K562 (cell line): ENCODE results near the gene UQCRH. TPM values are rescaled to one million over a fixed set of nuclear protein-coding genes. Genes with fewer than 3 reads are reported as not detected.

ENCODE experiments used
- CEBPG ChIP-seq, 3 experiments: fragments of 200-800 bp in 1 of 3; sonication (Bioruptor generic) in 1 of 3; sonication (generic) in 1 of 3; formaldehyde crosslinking in 1 of 3; IDR thresholded peaks in 2 of 3; conservative IDR thresholded peaks in 1 of 3; 2 replicates each; pipeline versions ENCODE4 v1.6.1 to v1.8.0; 2016 to 2022; ENCODE audit warnings: missing compliant biosample characterization in 2 of 3, missing genetic modification characterization in 2 of 3, mild to moderate bottlenecking in 1 of 3, missing genetic modification reagents in 1 of 3
- FOXP1 ChIP-seq: sonication (generic); formaldehyde crosslinking; IDR thresholded peaks from 2 replicates; pipeline ENCODE4 v1.8.0; 2022; ENCODE audit warnings: mild to moderate bottlenecking, missing genetic modification reagents
- HMGN3 ChIP-seq: IDR thresholded peaks from 2 replicates; pipeline ENCODE4 v1.6.1; 2011; ENCODE audit warnings: borderline replicate concordance, low read depth, mild to moderate bottlenecking, mixed read lengths, low read length; ENCODE audit not compliant: insufficient read length; ENCODE audit errors: extremely low read depth
- MECOM ChIP-seq: fragments of 250-450 bp; sonication (Bioruptor Pico); IDR thresholded peaks from 2 replicates; pipeline ENCODE4 v1.8.0; 2022; ENCODE audit warnings: inconsistent platforms
- NFRKB ChIP-seq: fragments of 450-650 bp; IDR thresholded peaks from 2 replicates; pipeline ENCODE4 v1.6.1; 2016; ENCODE audit warnings: low read depth
- RBM22 ChIP-seq: fragments of 200-400 bp; formaldehyde crosslinking; IDR thresholded peaks from 2 replicates; pipeline ENCODE4 v1.6.1; 2018; ENCODE audit warnings: low read length, low read depth; ENCODE audit not compliant: poor library complexity, severe bottlenecking
- SAFB ChIP-seq: fragments of 200-400 bp; formaldehyde crosslinking; IDR thresholded peaks from 2 replicates; pipeline ENCODE4 v1.6.1; 2017; ENCODE audit warnings: low read depth, low read length, borderline replicate concordance
- ZBTB12 ChIP-seq: fragments of 250-450 bp; sonication (Bioruptor Pico); IDR thresholded peaks from 2 replicates; pipeline ENCODE4 v1.4.0; 2020
- ZBTB2 ChIP-seq: fragments of 450-650 bp; IDR thresholded peaks from 2 replicates; pipeline ENCODE4 v1.6.1; 2016; ENCODE audit warnings: antibody characterized with exemption
- ZBTB40 ChIP-seq, 2 experiments: fragments of 450-650 bp in 1 of 2; sonication (generic) in 1 of 2; formaldehyde crosslinking in 1 of 2; IDR thresholded peaks; 2 replicates each; pipeline versions ENCODE4 v1.7.1 to v1.9.0; 2016 to 2022; ENCODE audit warnings: inconsistent platforms in 1 of 2, mild to moderate bottlenecking in 1 of 2, missing genetic modification reagents in 1 of 2
- ZNF395 ChIP-seq: fragments of 200-800 bp; sonication (Bioruptor generic); IDR thresholded peaks from 2 replicates; pipeline ENCODE4 v1.6.1; 2017; ENCODE audit warnings: missing genetic modification characterization, missing compliant biosample characterization
- ZNF445 ChIP-seq: fragments of 250-450 bp; sonication (Bioruptor Pico); IDR thresholded peaks from 2 replicates; pipeline ENCODE4 v1.4.0; 2020; ENCODE audit warnings: low read depth, mild to moderate bottlenecking, moderate library complexity
- polyA plus RNA-seq, 8 experiments: library from polyadenylated mRNA; depleted of rRNA in 4 of 8; stranded (reverse) in 5 of 8; unstranded in 3 of 8; fragments of >200 nt; fragmentation: Nextera tagmentation in 2 of 8; fragmentation: Illumina TruSeq in 1 of 8; extraction: Ambion mirVana in 2 of 8; extraction: Trizol in 1 of 8; gene quantifications; 2 replicates each; pipeline versions ENCODE4 v1.2.1 to v1.2.3, GENCODE V29; 2011 to 2014; ENCODE audit warnings: inconsistent platforms in 1 of 8, missing spikeins in 1 of 8
- total RNA-seq, 7 experiments: library from RNA; depleted of rRNA in 6 of 7; stranded (reverse); fragments of >200 nt in 6 of 7; fragmentation: Illumina TruSeq in 2 of 7; extraction: Trizol in 2 of 7; gene quantifications; 2 replicates each; pipeline versions ENCODE4 v1.2.1 to v1.2.3, GENCODE V29; 2011 to 2021; ENCODE audit warnings: low replicate concordance in 1 of 7

UQCRH gene
- total and polyA plus RNA-seq, 9 of the 15 experiments (the other 6 are each of a cell fraction or from before 2014, with no cell fraction given): 1,267 to 5,184 (median 2,410) TPM

GRCh38 chr1:46301808-46302640, 1.5 kb upstream of the UQCRH start (continued):
- TF ChIP-seq ZBTB12 (CRISPR knock-in tag): no peak
- TF ChIP-seq FOXP1 (CRISPR knock-in tag): no peak
- peak; percentile 85 for TF ChIP-seq HMGN3
- TF ChIP-seq ZNF445 (CRISPR knock-in tag): no peak
- no peak for TF ChIP-seq MECOM (CRISPR knock-in tag)
- peak; percentile 30; the same call in 1 of the 2 replicates for TF ChIP-seq SAFB
- TF ChIP-seq NFRKB: 0 out of 2 replicates have a peak, but pooled peaks have one; percentile 19
- peak; percentile 81 for TF ChIP-seq RBM22
- no peak for TF ChIP-seq ZBTB2
- TF ChIP-seq ZBTB40 (IDR thresholded peaks at IDR 0.05): no peak
- no peak for TF ChIP-seq ZBTB40 (CRISPR knock-in tag; IDR thresholded peaks at IDR 0.05)
- TF ChIP-seq ZNF395 (CRISPR knock-in tag): no peak
- TF ChIP-seq CEBPG (CRISPR knock-in tag; IDR thresholded peaks at IDR 0.05): no peak
- no peak for TF ChIP-seq CEBPG (tag; conservative IDR thresholded peaks at IDR 0.05 in 1 of 2, IDR thresholded peaks at IDR 0.05 in 1 of 2)
